WTC11 (cell line): ENCODE data around the gene SPEM1. TPM values are rescaled to one million over a fixed set of nuclear protein-coding genes. Genes with fewer than 3 reads are reported as not detected.

ENCODE experiments used
- E2F5 ChIP-seq: sonication (generic); formaldehyde crosslinking; IDR thresholded peaks from 2 replicates; pipeline ENCODE4 v1.8.1; 2022; ENCODE audit warnings: mild to moderate bottlenecking, moderate library complexity, missing genetic modification reagents
- EMX1 ChIP-seq: fragments of 250-450 bp; sonication (Bioruptor Pico); IDR thresholded peaks from 2 replicates; pipeline ENCODE4 v1.8.0; 2021; ENCODE audit warnings: mild to moderate bottlenecking
- FOXK1 ChIP-seq: sonication (generic); formaldehyde crosslinking; IDR thresholded peaks from 2 replicates; pipeline ENCODE4 v1.8.0; 2022; ENCODE audit warnings: mild to moderate bottlenecking, moderate library complexity, missing genetic modification reagents
- MAX ChIP-seq: sonication (generic); formaldehyde crosslinking; IDR thresholded peaks from 2 replicates; pipeline ENCODE4 v1.8.0; 2022; ENCODE audit warnings: mild to moderate bottlenecking, missing genetic modification reagents
- MLX ChIP-seq: sonication (generic); formaldehyde crosslinking; IDR thresholded peaks from 2 replicates; pipeline ENCODE4 v1.8.1; 2023; ENCODE audit warnings: mild to moderate bottlenecking, missing genetic modification reagents, moderate library complexity
- MYBL2 ChIP-seq: sonication (generic); formaldehyde crosslinking; IDR thresholded peaks from 2 replicates; pipeline ENCODE4 v1.8.1; 2023; ENCODE audit warnings: mild to moderate bottlenecking, moderate library complexity, missing genetic modification reagents
- NFATC4 ChIP-seq: fragments of 250-450 bp; sonication (Bioruptor Pico); IDR thresholded peaks from 2 replicates; pipeline ENCODE4 v1.9.0; 2021; ENCODE audit warnings: mild to moderate bottlenecking
- NFE2L1 ChIP-seq: sonication (generic); formaldehyde crosslinking; IDR thresholded peaks from 2 replicates; pipeline ENCODE4 v1.8.1; 2023; ENCODE audit warnings: missing genetic modification reagents
- NR1H2 ChIP-seq: sonication (generic); formaldehyde crosslinking; IDR thresholded peaks from 2 replicates; pipeline ENCODE4 v1.9.0; 2021; ENCODE audit warnings: mild to moderate bottlenecking, moderate library complexity, missing genetic modification reagents
- NR2C2 ChIP-seq: sonication (generic); formaldehyde crosslinking; IDR thresholded peaks from 2 replicates; pipeline ENCODE4 v1.8.0; 2022; ENCODE audit warnings: mild to moderate bottlenecking, missing genetic modification reagents
- SMAD3 ChIP-seq: sonication (generic); formaldehyde crosslinking; IDR thresholded peaks from 2 replicates; pipeline ENCODE4 v1.8.0; 2022; ENCODE audit warnings: missing genetic modification reagents, mild to moderate bottlenecking, borderline replicate concordance
- SOX15 ChIP-seq: fragments of 250-450 bp; sonication (Bioruptor Pico); IDR thresholded peaks from 2 replicates; pipeline ENCODE4 v1.9.0; 2021; ENCODE audit warnings: mild to moderate bottlenecking
- SP1 ChIP-seq: sonication (generic); formaldehyde crosslinking; conservative IDR thresholded peaks from 2 replicates; pipeline ENCODE4 v1.8.1; 2022; ENCODE audit warnings: missing genetic modification reagents
- ZBTB21 ChIP-seq: sonication (generic); formaldehyde crosslinking; IDR thresholded peaks from 2 replicates; pipeline ENCODE4 v1.8.1; 2023; ENCODE audit warnings: mild to moderate bottlenecking, missing genetic modification reagents, borderline replicate concordance
- ZNF263 ChIP-seq: sonication (generic); formaldehyde crosslinking; IDR thresholded peaks from 2 replicates; pipeline ENCODE4 v1.8.1; 2022; ENCODE audit warnings: low read depth, mild to moderate bottlenecking, moderate library complexity, missing genetic modification reagents
- ZNF396 ChIP-seq: fragments of 250-450 bp; sonication (Bioruptor Pico); IDR thresholded peaks from 2 replicates; pipeline ENCODE4 v1.8.0; 2021; ENCODE audit warnings: mild to moderate bottlenecking, moderate library complexity, borderline replicate concordance
- ZNF671 ChIP-seq: fragments of 250-450 bp; sonication (Bioruptor Pico); IDR thresholded peaks from 2 replicates; pipeline ENCODE4 v1.8.0; 2021; ENCODE audit warnings: mild to moderate bottlenecking
- total RNA-seq: library from RNA; stranded (reverse); gene quantifications from 3 replicates; pipeline ENCODE4 v1.2.3, GENCODE V29; 2021
- TF ChIP-seq, protein P1 (sequence below): sonication (generic); formaldehyde crosslinking; IDR thresholded peaks from 2 replicates; pipeline ENCODE4 v1.8.0; 2023; ENCODE audit warnings: missing genetic modification reagents, mild to moderate bottlenecking, borderline replicate concordance
- TF ChIP-seq, protein P2 (sequence below): sonication (generic); formaldehyde crosslinking; IDR thresholded peaks from 2 replicates; pipeline ENCODE4 v1.8.1; 2022; ENCODE audit warnings: mild to moderate bottlenecking, missing genetic modification reagents, moderate library complexity, borderline replicate concordance
- TF ChIP-seq, protein P3 (sequence below): sonication (generic); formaldehyde crosslinking; IDR thresholded peaks from 2 replicates; pipeline ENCODE4 v1.8.0; 2022; ENCODE audit warnings: mild to moderate bottlenecking, missing genetic modification reagents
- TF ChIP-seq, protein P4 (sequence below): sonication (generic); formaldehyde crosslinking; IDR thresholded peaks from 2 replicates; pipeline ENCODE4 v1.8.0; 2022; ENCODE audit warnings: mild to moderate bottlenecking, missing genetic modification reagents
- TF ChIP-seq, protein P5 (sequence below): fragments of 250-450 bp; sonication (Bioruptor Pico); IDR thresholded peaks from 2 replicates; pipeline ENCODE4 v1.8.0; 2021; ENCODE audit warnings: mild to moderate bottlenecking
- TF ChIP-seq, protein P6 (sequence below): fragments of 250-450 bp; sonication (Bioruptor Pico); IDR thresholded peaks from 2 replicates; pipeline ENCODE4 v1.9.0; 2021; ENCODE audit warnings: mild to moderate bottlenecking, borderline replicate concordance

Gene SPEM1
- total RNA-seq, 1 experiment from 2014 or later = 0.35 TPM

DNA sequence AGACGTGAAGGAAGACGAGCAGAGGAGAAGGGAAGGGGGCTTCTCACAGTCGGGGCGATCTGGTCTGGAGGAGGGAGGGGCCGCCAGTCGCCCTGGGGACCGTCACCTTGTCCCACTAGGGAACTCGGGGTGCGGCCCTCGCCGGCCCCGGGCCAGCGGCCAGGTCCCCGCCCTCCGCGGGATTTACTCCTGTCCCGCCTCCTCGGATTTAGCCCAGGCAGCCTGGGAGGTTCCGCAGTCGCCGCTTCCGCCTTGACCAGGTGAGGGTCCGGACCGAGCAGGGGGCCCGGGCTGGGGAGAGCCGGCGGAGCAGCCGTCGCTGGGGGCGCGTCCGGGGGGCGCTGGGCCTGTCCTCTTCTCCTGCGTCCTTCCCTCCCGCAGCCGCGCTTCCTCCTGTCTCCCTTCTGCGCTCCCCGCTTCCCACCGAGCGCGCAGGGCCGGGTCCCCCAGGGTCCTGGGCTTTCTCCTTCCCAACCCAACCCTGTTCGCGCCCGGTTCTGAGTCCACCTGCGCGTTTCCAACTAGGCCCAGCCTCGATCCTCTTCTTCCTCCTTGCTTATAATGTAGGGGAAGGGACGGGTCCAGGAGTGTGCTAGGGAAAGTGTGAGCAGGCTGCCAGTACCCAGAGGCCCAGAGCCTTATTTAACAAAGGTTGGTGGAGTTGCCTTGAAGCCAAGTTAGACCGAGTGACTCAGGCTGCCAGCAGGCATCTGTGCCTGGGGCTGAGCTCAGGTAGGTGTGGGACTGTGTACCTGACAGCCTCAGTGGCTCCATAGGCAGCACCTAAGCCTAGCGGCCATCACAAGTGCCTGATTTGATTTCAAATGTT, 39.1 kb upstream of the SPEM1 start, which contains the start of gene TNK1 (continued):
- TF ChIP-seq, protein P1, sequence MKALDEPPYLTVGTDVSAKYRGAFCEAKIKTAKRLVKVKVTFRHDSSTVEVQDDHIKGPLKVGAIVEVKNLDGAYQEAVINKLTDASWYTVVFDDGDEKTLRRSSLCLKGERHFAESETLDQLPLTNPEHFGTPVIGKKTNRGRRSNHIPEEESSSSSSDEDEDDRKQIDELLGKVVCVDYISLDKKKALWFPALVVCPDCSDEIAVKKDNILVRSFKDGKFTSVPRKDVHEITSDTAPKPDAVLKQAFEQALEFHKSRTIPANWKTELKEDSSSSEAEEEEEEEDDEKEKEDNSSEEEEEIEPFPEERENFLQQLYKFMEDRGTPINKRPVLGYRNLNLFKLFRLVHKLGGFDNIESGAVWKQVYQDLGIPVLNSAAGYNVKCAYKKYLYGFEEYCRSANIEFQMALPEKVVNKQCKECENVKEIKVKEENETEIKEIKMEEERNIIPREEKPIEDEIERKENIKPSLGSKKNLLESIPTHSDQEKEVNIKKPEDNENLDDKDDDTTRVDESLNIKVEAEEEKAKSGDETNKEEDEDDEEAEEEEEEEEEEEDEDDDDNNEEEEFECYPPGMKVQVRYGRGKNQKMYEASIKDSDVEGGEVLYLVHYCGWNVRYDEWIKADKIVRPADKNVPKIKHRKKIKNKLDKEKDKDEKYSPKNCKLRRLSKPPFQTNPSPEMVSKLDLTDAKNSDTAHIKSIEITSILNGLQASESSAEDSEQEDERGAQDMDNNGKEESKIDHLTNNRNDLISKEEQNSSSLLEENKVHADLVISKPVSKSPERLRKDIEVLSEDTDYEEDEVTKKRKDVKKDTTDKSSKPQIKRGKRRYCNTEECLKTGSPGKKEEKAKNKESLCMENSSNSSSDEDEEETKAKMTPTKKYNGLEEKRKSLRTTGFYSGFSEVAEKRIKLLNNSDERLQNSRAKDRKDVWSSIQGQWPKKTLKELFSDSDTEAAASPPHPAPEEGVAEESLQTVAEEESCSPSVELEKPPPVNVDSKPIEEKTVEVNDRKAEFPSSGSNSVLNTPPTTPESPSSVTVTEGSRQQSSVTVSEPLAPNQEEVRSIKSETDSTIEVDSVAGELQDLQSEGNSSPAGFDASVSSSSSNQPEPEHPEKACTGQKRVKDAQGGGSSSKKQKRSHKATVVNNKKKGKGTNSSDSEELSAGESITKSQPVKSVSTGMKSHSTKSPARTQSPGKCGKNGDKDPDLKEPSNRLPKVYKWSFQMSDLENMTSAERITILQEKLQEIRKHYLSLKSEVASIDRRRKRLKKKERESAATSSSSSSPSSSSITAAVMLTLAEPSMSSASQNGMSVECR (CRISPR knock-in tag) = 0 out of 2 replicates have a peak, but pooled peaks have one; percentile 59
- TF ChIP-seq NR2C2 (CRISPR knock-in tag) (no peak), SMAD3 (CRISPR knock-in tag) (no peak), EMX1 (no peak), NR1H2 (CRISPR knock-in tag) (no peak), NFE2L1 (CRISPR knock-in tag) (no peak), MLX (CRISPR knock-in tag) (no peak), SP1 (CRISPR knock-in tag) (peak; percentile 47; the same call in 1 of the 2 replicates), SOX15 (no peak), MYBL2 (CRISPR knock-in tag) (no peak), ZBTB21 (no peak), FOXK1 (peak; percentile 38; the same call in 1 of the 2 replicates), ZNF671 (CRISPR knock-in tag) (no peak), NFATC4 (CRISPR knock-in tag) (no peak), ZNF396 (CRISPR knock-in tag) (no peak), E2F5 (CRISPR knock-in tag) (no peak), ZNF263 (CRISPR knock-in tag) (no peak), MAX (CRISPR knock-in tag) (no peak)
- TF ChIP-seq, protein P2, sequence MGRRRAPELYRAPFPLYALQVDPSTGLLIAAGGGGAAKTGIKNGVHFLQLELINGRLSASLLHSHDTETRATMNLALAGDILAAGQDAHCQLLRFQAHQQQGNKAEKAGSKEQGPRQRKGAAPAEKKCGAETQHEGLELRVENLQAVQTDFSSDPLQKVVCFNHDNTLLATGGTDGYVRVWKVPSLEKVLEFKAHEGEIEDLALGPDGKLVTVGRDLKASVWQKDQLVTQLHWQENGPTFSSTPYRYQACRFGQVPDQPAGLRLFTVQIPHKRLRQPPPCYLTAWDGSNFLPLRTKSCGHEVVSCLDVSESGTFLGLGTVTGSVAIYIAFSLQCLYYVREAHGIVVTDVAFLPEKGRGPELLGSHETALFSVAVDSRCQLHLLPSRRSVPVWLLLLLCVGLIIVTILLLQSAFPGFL (CRISPR knock-in tag) = no peak
- TF ChIP-seq, protein P3, sequence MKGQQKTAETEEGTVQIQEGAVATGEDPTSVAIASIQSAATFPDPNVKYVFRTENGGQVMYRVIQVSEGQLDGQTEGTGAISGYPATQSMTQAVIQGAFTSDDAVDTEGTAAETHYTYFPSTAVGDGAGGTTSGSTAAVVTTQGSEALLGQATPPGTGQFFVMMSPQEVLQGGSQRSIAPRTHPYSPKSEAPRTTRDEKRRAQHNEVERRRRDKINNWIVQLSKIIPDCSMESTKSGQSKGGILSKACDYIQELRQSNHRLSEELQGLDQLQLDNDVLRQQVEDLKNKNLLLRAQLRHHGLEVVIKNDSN (CRISPR knock-in tag) = peak; percentile 16; the same call in 1 of the 2 replicates
- TF ChIP-seq, protein P4, sequence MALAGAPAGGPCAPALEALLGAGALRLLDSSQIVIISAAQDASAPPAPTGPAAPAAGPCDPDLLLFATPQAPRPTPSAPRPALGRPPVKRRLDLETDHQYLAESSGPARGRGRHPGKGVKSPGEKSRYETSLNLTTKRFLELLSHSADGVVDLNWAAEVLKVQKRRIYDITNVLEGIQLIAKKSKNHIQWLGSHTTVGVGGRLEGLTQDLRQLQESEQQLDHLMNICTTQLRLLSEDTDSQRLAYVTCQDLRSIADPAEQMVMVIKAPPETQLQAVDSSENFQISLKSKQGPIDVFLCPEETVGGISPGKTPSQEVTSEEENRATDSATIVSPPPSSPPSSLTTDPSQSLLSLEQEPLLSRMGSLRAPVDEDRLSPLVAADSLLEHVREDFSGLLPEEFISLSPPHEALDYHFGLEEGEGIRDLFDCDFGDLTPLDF = no peak
- TF ChIP-seq, protein P5, sequence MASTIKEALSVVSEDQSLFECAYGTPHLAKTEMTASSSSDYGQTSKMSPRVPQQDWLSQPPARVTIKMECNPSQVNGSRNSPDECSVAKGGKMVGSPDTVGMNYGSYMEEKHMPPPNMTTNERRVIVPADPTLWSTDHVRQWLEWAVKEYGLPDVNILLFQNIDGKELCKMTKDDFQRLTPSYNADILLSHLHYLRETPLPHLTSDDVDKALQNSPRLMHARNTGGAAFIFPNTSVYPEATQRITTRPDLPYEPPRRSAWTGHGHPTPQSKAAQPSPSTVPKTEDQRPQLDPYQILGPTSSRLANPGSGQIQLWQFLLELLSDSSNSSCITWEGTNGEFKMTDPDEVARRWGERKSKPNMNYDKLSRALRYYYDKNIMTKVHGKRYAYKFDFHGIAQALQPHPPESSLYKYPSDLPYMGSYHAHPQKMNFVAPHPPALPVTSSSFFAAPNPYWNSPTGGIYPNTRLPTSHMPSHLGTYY = no peak
- TF ChIP-seq, protein P6, sequence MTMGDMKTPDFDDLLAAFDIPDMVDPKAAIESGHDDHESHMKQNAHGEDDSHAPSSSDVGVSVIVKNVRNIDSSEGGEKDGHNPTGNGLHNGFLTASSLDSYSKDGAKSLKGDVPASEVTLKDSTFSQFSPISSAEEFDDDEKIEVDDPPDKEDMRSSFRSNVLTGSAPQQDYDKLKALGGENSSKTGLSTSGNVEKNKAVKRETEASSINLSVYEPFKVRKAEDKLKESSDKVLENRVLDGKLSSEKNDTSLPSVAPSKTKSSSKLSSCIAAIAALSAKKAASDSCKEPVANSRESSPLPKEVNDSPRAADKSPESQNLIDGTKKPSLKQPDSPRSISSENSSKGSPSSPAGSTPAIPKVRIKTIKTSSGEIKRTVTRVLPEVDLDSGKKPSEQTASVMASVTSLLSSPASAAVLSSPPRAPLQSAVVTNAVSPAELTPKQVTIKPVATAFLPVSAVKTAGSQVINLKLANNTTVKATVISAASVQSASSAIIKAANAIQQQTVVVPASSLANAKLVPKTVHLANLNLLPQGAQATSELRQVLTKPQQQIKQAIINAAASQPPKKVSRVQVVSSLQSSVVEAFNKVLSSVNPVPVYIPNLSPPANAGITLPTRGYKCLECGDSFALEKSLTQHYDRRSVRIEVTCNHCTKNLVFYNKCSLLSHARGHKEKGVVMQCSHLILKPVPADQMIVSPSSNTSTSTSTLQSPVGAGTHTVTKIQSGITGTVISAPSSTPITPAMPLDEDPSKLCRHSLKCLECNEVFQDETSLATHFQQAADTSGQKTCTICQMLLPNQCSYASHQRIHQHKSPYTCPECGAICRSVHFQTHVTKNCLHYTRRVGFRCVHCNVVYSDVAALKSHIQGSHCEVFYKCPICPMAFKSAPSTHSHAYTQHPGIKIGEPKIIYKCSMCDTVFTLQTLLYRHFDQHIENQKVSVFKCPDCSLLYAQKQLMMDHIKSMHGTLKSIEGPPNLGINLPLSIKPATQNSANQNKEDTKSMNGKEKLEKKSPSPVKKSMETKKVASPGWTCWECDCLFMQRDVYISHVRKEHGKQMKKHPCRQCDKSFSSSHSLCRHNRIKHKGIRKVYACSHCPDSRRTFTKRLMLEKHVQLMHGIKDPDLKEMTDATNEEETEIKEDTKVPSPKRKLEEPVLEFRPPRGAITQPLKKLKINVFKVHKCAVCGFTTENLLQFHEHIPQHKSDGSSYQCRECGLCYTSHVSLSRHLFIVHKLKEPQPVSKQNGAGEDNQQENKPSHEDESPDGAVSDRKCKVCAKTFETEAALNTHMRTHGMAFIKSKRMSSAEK = no peak
